ENCODE data around the gene UNC93A.
"Not testable (repeated sequence)": the region's sequence is repeated elsewhere in the genome, so short reads cannot be mapped to it uniquely, and the experiment has no call there.

The UNC93A gene

DNA sequence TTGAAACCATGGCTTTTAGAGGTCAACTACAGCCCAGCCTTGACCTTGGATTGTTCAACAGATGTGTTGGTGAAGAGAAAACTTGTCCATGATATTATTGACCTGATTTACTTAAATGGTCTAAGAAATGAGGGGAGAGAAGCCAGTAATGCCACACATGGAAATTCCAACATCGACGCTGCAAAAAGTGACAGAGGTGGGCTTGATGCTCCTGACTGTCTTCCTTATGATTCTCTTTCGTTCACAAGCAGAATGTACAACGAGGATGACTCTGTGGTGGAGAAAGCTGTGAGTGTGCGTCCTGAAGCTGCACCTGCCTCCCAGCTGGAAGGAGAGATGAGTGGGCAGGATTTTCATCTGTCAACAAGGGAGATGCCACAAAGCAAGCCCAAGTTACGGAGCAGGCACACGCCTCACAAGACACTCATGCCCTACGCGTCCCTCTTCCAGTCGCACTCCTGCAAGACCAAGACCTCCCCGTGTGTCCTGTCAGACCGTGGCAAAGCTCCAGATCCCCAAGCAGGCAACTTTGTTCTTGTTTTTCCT lies 50.0 kb downstream of the UNC93A start:
- no peak for DNase-seq (ENCODE audit: low spot score)

DNA sequence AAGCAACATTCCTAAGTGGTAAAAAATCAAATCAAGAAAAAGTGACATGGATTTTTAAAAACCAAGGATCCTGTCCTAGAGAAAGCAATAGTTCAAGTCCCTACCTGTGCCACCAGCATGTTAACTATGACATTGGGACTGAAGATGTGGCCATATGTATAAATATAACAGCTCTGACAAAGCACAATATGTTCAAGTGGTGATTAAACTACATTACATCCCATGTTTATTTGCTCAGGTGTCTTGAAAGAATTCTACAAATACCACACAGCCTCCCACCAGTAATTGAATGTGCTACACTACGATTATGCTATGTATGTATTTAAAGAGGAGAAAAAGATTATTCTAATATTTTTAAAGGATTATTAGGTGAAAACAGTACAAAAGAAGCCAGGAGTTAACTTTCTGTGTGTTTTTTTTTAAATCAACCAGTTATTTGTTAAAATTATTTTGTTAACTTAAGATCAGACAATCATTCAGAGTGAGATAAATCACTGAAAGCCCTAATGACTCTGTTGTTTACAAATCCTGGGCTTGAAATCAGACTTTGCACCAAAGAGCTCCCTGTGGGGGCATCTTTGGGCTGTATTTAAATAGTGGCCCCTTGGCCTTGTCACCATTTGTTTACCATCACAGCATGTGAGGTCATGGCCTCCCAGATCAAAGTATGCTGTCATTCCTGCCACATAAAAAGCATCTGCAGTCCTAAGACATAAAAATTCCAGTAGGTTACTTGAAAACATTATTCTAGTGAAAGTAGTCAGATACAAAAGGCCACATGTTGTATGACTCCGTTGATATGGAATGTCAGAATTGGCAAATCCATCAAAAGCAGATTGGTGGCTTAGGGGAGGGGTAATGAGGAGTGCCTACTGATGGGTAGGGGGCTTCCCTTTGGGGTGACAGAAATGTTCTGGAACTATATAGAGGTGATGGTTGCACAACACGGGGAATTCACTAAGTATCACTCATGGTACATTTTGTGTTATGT lies 50.8 kb downstream of the UNC93A start:
- DNase-seq (ENCODE audit: low spot score), result no peak

DNA sequence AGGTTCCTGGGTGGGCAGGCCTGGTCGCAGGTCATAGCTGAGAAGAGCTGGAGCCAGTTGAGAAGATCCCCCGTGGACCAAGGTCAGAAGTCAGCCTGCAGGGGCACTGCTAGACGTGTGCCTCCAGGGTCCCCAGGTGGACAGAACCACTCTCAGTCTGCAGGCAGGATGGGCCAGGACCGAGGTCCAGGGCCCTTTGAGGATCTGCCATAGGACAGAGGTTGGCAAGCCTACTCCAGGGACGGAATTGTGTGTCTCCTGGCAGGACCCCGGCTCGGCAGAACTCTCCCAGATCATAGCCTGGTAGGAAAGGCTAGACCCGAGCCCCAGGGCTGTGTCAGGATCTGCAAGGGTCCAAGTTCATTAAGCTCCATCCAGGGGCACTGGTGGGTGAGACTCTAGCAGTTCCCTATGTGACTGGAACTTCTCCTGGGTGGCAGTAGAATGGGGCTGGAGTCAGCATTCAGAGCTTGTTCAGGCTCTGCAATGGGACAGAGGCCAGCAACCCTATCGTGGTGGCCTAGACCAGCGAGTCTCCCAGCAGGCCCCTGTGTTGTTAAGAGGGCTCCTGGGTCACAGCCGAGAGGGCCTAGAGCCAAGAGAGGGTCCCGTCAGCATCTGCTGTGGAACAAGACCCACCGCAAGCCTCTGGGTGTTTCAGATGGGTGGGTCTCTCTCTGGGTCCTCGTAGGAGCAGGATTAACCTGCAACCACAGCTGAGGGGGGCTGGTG lies 51.9 kb downstream of the UNC93A start:
- no peak for DNase-seq (ENCODE audit: low spot score)

DNA sequence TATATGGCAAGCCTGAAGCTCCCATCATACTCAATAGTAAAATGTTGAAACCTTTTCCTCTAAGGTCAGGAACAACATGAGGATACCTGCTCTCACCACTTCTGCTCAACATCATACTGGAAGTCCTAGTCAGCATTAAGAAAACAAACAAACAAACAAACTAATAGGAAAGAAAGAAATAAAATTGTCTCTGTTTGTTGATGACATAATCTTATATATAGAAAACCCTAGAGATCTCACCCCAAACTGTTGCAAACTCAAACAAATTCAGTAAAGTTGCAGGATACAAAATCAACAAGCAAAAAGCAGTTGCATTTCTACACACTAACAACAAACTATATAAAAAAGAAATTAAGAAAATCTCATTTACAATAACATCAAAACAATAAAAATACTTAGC lies 54.2 kb downstream of the UNC93A start:
- no peak for DNase-seq (ENCODE audit: low spot score)

DNA sequence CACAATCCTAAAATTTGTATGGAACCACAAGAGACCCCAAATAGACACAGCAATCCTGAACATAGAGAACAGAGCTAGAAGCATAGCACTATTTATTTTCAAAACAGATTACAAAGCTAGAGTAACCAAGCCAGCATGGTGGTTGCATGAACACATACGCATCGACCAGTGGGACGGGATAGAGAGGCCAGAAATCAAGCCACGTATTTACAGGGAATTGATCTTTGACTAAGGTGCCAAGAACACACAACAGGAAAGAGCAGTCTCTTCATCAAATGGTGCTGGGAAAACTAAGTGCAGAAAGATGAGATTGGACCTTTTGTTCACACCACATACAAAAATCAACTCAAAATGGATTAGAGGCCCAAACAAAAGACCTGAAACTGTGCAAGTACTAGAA lies 54.8 kb downstream of the UNC93A start:
- no peak for DNase-seq (ENCODE audit: low spot score)

DNA sequence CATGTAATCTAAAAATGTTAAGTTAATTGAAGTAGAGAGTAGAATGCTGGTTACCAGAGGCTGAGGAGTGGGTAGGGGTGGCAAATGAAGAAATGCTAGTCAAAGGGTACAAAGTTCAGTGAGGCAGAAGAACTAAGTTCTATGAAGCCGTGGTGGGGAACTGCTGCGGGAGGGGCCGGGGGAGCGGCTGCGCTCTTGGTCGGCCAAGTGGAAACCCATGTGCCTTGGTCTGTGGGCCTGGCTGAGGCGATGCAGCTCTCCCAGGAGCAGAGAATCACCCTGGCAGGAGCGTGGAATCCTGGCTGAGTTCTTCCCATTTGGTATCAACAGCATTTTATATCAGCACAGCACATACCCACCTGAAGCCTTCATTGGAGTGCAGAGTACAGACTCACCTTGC lies 56.1 kb downstream of the UNC93A start:
- no peak for DNase-seq (ENCODE audit: low spot score)

DNA sequence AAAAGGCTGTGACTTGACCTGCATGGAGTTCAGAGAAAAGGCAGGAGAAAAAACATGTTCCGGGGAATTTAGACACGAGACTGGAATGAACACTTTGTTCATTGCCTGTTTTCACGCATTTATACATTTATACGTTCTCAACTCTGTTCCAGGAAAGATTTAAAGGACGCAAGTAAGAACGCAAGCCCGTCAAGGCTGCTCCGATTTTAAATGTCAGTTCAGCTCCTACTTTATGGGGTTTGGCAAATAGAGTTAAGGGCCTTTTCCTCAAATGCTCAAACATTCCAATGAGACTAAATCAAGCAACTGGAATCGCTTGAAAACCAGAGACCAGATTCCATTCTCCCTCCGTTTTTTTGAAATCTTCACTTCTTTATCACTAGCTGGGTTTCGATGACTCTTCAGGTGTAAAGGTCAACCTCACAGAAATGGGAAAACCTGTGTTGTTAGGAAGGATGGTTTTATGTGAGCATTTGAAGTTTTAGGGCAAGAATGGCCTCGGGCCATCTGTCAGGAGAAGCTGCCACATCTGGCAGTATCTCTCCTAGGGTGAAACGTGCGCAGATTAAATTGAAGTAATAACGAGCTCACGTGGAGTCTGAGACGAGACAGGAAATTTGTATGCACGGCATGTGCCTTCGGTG lies 58.6 kb downstream of the UNC93A start:
- peak; percentile 7 for DNase-seq (ENCODE audit: low spot score)

DNA sequence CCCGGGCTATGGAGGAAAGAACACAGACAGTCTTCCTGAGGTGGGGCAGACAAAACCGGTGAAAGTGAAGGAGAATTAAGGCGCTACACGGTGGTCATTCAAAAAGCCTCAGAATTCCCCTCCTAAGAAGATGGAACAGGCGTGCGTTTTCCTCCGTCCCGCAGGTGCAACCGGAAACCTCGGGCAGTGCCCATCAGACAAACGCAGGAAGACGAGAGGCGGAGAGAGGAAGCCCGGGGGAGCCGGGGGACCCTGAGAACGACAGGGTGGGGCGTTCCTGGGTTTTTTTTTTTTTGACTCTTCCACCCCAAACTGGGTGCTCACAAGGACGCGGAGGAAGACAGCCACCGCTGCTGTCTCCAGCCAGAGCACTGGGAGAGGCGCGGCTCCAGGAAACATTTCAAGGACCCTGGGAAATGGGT lies 59.2 kb downstream of the UNC93A start:
- no peak for DNase-seq (ENCODE audit: low spot score)

DNA sequence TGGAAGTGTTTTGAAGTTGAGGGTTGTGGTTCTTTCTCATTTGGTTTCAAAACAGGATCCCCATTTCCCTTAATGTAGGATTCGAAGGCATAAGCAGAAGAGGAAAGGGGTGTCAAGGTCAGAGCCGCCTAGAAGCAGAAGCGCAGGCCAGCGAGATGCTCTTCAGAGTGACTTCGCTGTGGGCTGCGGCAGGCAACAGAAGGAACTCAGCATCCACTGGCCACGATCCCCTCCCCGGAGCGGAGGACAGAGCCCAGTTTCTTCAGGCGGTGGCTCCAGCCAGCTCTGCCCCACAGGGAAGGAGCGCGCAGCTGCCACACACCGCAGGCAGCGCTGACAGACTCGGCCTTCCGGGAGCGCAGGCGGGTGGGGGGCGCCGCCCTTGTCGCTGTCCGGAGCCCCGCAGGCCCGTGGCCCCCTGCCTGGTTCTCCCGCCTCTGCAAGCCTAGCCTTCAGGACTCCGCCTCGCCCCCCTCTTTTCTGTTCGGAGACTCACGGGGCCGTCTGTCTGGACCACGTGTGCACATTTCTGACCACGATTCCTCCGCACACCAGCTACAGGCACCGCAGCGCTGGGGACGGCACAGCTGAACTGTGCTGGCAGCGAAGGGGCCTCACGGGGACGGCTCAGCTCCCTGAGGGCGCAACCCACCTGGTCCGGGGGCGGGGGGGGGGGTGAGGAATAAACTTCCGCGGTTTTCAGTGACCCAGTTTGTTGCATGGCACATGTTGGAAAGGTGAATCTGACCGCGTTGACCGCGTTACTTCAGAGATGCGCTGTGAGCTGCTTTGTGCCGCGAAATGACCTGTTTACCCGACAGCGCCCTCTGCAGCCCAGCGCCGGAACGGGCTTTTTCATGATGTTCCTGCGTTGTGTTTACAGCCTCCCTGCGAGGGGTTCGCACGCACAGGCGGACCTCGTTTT lies 59.9 kb downstream of the UNC93A start:
- peak; percentile 93 for DNase-seq (ENCODE audit: low spot score)

DNA sequence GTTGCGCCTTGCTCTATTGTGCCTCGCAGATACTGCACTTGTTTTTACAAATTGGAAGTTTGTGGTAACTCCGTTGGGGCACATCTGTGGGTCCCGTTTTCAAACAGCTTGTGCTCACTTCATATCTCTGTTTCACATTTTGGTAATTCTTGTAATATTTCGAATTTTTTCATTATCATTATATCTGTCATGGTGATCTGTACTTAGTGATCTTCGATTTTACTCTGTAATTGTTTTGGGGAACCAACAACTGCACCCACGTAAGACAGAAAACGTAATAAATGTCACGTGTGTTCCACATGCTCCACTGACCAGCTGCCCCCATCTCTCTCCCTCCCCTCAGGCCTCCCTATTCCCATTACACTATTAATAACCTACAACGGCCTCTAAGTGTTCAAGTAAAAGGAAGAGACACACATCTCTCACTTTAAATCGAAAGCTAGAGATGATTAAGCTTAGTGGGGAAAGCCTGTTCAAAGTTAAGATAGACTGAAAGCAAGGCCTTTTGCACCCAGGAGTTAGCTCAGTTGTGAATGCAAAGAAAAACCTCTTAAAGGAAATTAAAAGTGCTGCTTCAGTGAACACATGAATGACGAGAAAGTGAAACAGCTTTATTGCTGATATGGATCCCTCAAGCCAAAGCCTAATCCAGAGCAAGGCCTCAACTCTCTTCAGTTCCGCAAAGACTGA lies 60.7 kb downstream of the UNC93A start:
- DNase-seq (ENCODE audit: low spot score), result peak; percentile 73

DNA sequence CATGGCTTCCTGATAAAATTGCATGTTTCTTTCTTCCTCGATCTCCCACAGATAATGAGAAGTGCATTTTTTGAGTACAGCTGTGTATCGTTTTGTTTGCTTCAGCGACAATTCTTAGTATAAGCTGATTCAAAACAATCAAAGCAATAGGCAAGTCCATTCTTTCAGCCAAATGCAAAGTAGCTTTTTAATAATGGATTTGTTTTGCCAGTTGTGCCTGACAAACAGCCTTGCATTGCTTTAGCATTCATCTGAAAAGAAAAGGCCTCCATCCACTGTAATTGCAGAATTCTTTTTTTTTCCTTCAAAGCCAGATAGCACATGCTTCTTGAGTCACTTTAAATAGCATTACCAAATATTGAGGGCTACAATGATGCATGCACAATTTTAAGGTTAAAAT lies 65.8 kb downstream of the UNC93A start:
- DNase-seq (ENCODE audit: low spot score), result no peak

DNA sequence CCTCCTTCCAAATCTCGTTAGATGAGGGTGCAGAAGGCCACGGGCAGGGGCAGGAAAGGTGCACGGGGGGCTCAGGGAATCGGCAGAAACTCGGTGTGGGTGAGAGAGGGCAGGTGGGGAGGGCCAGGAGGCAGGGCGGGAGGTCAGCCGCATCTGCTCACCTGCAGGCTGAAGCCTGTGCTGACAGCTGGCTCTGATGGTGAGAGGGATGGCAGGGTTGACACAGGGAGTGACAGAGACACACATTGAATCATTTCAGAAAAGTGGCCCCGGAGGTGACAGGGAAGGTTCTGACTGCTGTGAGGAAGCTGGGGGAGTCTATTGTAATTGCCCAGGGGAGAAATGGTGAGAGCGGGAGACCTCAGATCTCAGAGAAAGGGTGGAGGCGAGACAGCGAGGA lies 67.3 kb downstream of the UNC93A start:
- not testable (repeated sequence) for DNase-seq (ENCODE audit: low spot score)

DNA sequence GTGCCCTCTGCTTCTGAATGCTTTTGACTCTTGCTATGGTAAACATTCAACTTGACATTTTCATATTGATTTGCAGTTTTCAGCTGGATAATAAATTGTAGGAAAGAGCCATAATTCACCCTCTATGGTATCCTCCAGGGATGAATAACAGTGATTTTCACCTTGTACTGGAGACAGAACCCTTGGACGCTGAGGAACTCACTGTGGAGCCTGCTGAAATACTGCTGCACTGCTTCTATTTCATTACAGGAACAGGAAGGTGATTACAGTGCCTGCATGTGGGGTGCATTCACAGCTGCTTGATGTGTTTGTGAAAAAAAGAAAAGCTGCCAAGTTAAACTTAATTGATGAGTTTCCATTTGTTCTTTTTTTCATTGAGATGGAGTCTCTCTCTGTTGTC lies 70.1 kb downstream of the UNC93A start:
- DNase-seq (ENCODE audit: low spot score), result not testable (repeated sequence)

All from activated CD4-positive, alpha-beta T cell treated with anti-CD3 and anti-CD28 coated beads, Interleukin-2, Interleukin-4, amounts not matched to agents 100 ng/mL and 50 ng/mL, durations not matched to agents 16 hours and 8 hours (primary cell).